GM21619 (cell line): Measurements from ENCODE around the gene PILRB.
"Not testable (repeated sequence)": the region's sequence is repeated elsewhere in the genome, so short reads cannot be mapped to it uniquely, and the experiment has no call there.

Source experiments
- ATAC-seq: cut with Tn5 transposase; IDR thresholded peaks from one replicate; pipeline ENCODE4 v1.9.1; 2021; ENCODE audit not compliant: unreplicated experiment

Gene PILRB

GRCh38 chr7:100373870-100374598 is 16.1 kb downstream of the PILRB start:
- not testable (repeated sequence) for ATAC-seq

- no peak for ATAC-seq
Measured at GRCh38 chr7:100374601-100375000, 16.7 kb downstream of the PILRB start.

GRCh38 chr7:100376066-100376465 is 18.1 kb downstream of the PILRB start:
- no peak for ATAC-seq

- ATAC-seq, result no peak
Measured at GRCh38 chr7:100378114-100378755, 20.3 kb downstream of the PILRB start.

- ATAC-seq, result no peak
Measured at GRCh38 chr7:100380196-100380595, 22.3 kb downstream of the PILRB start.

GRCh38 chr7:100381531-100382233 is 23.8 kb downstream of the PILRB start:
- ATAC-seq, result not testable (repeated sequence)

GRCh38 chr7:100382234-100382853 is 24.4 kb downstream of the PILRB start:
- not testable (repeated sequence) for ATAC-seq

GRCh38 chr7:100384628-100385294 is 26.8 kb downstream of the PILRB start:
- no peak for ATAC-seq

GRCh38 chr7:100386940-100387339 is 29.0 kb downstream of the PILRB start:
- no peak for ATAC-seq

GRCh38 chr7:100387695-100388094 is 29.8 kb downstream of the PILRB start:
- no peak for ATAC-seq

- no peak for ATAC-seq
Measured at GRCh38 chr7:100389437-100390088, 31.6 kb downstream of the PILRB start.

GRCh38 chr7:100390286-100391009 is 32.5 kb downstream of the PILRB start:
- ATAC-seq, result no peak

GRCh38 chr7:100393233-100393905 is 35.5 kb downstream of the PILRB start:
- ATAC-seq, result no peak

- no peak for ATAC-seq
Measured at GRCh38 chr7:100394077-100394476, 36.2 kb downstream of the PILRB start.

- peak; percentile 88 for ATAC-seq
Measured at GRCh38 chr7:100396421-100396982, 38.6 kb downstream of the PILRB start.

GRCh38 chr7:100397315-100398081 is 39.6 kb downstream of the PILRB start:
- no peak for ATAC-seq

- ATAC-seq, result no peak
Measured at GRCh38 chr7:100398239-100398638, 40.3 kb downstream of the PILRB start.

GRCh38 chr7:100400041-100400440 is 42.1 kb downstream of the PILRB start:
- no peak for ATAC-seq
